WTC11 (cell line): Measurements from ENCODE around the gene ACMSD. TPM values are rescaled to one million over a fixed set of nuclear protein-coding genes. Genes with fewer than 3 reads are reported as not detected.

Source experiments
- ATAC-seq: fragments of 200-7000 bp; cut with Tn5 transposase; 2 replicates; pipeline ENCODE4 v1.10.0; 2021; ENCODE audit warnings: mild to moderate bottlenecking, moderate library complexity
- CTCF ChIA-PET: fragments of 300-600 bp; sonication (Branson Sonifier 250); formaldehyde crosslinking; loops from one replicate; lab custom pipeline; 2021; ENCODE audit warnings: antibody characterized with exemption; lab: Charles Lee
- POLR2A ChIA-PET: fragments of 350-600 bp; sonication (Branson Sonifier 250); formaldehyde crosslinking; loops from one replicate; lab custom pipeline; 2021; ENCODE audit warnings: antibody characterized with exemption; lab: Charles Lee
- DNase-seq: peaks from one replicate; pipeline ENCODE4 v3.0.0; 2021; ENCODE audit warnings: low spot score
- H3K27ac Mint-ChIP-seq: 2 replicates; pipeline ENCODE4 v1.8.0; 2021; ENCODE audit warnings: mixed read lengths
- H3K27me3 Mint-ChIP-seq: 2 replicates; pipeline ENCODE4 v1.8.0; 2021; ENCODE audit warnings: low read depth, mild to moderate bottlenecking, moderate library complexity, mixed read lengths
- H3K36me3 Mint-ChIP-seq: 2 replicates; pipeline ENCODE4 v1.8.0; 2021; ENCODE audit warnings: mixed read lengths
- H3K4me1 Mint-ChIP-seq: 2 replicates; pipeline ENCODE4 v1.8.0; 2022; ENCODE audit warnings: mixed read lengths
- H3K4me3 Mint-ChIP-seq: 2 replicates; pipeline ENCODE4 v1.8.0; 2021; ENCODE audit warnings: mild to moderate bottlenecking, moderate library complexity, mixed read lengths
- H3K9me3 Mint-ChIP-seq: 2 replicates; pipeline ENCODE4 v1.8.0; 2021; ENCODE audit warnings: mixed read lengths
- FOXP1 ChIP-seq: sonication (generic); formaldehyde crosslinking; IDR thresholded peaks from 2 replicates; pipeline ENCODE4 v1.8.0; 2022; ENCODE audit warnings: missing genetic modification reagents, mild to moderate bottlenecking, moderate library complexity, borderline replicate concordance
- KAT7 ChIP-seq: sonication (generic); formaldehyde crosslinking; IDR thresholded peaks from 2 replicates; pipeline ENCODE4 v1.8.1; 2023; ENCODE audit warnings: missing genetic modification reagents, mild to moderate bottlenecking, borderline replicate concordance
- NFE2L1 ChIP-seq: sonication (generic); formaldehyde crosslinking; IDR thresholded peaks from 2 replicates; pipeline ENCODE4 v1.8.1; 2023; ENCODE audit warnings: missing genetic modification reagents
- NFYB ChIP-seq: sonication (generic); formaldehyde crosslinking; conservative IDR thresholded peaks from 2 replicates; pipeline ENCODE4 v1.8.0; 2022; ENCODE audit warnings: low read depth, missing genetic modification reagents
- NR3C1 ChIP-seq: sonication (generic); formaldehyde crosslinking; conservative IDR thresholded peaks from 2 replicates; pipeline ENCODE4 v1.8.1; 2023; ENCODE audit warnings: low read depth, mild to moderate bottlenecking, missing genetic modification reagents
- SMAD3 ChIP-seq: sonication (generic); formaldehyde crosslinking; IDR thresholded peaks from 2 replicates; pipeline ENCODE4 v1.8.0; 2022; ENCODE audit warnings: missing genetic modification reagents, mild to moderate bottlenecking, borderline replicate concordance
- SOX15 ChIP-seq: fragments of 250-450 bp; sonication (Bioruptor Pico); IDR thresholded peaks from 2 replicates; pipeline ENCODE4 v1.9.0; 2021; ENCODE audit warnings: mild to moderate bottlenecking
- ZNF396 ChIP-seq: fragments of 250-450 bp; sonication (Bioruptor Pico); IDR thresholded peaks from 2 replicates; pipeline ENCODE4 v1.8.0; 2021; ENCODE audit warnings: mild to moderate bottlenecking, moderate library complexity, borderline replicate concordance
- ZNF423 ChIP-seq: fragments of 250-450 bp; sonication (Bioruptor Pico); IDR thresholded peaks from 2 replicates; pipeline ENCODE4 v2.1.2; 2022; ENCODE audit warnings: mild to moderate bottlenecking, moderate library complexity
- ZNF671 ChIP-seq: fragments of 250-450 bp; sonication (Bioruptor Pico); IDR thresholded peaks from 2 replicates; pipeline ENCODE4 v1.8.0; 2021; ENCODE audit warnings: mild to moderate bottlenecking
- total RNA-seq: library from RNA; stranded (reverse); gene quantifications from 3 replicates; pipeline ENCODE4 v1.2.3, GENCODE V29; 2021
- TF ChIP-seq, protein P1 (sequence below): sonication (generic); formaldehyde crosslinking; IDR thresholded peaks from 2 replicates; pipeline ENCODE4 v1.8.0; 2023; ENCODE audit warnings: missing genetic modification reagents, mild to moderate bottlenecking, borderline replicate concordance
- TF ChIP-seq, protein P2 (sequence below): fragments of 250-450 bp; sonication (Bioruptor Pico); IDR thresholded peaks from 2 replicates; pipeline ENCODE4 v1.9.0; 2021; ENCODE audit warnings: mild to moderate bottlenecking
- TF ChIP-seq, protein P3 (sequence below): sonication (generic); formaldehyde crosslinking; IDR thresholded peaks from 2 replicates; pipeline ENCODE4 v1.8.0; 2022; ENCODE audit warnings: mild to moderate bottlenecking, missing genetic modification reagents
- TF ChIP-seq, protein P4 (sequence below): sonication (generic); formaldehyde crosslinking; IDR thresholded peaks from 2 replicates; pipeline ENCODE4 v1.8.1; 2022; ENCODE audit warnings: low read depth, missing genetic modification reagents, borderline replicate concordance
- TF ChIP-seq, protein P5 (sequence below): sonication (generic); formaldehyde crosslinking; conservative IDR thresholded peaks from 2 replicates; pipeline ENCODE4 v1.8.1; 2023; ENCODE audit warnings: mild to moderate bottlenecking, low read depth, missing genetic modification reagents, moderate library complexity
- TF ChIP-seq, protein P6 (sequence below): sonication (generic); formaldehyde crosslinking; IDR thresholded peaks from 2 replicates; pipeline ENCODE4 v1.8.0; 2022; ENCODE audit warnings: missing genetic modification reagents
- TF ChIP-seq, protein P7 (sequence below): fragments of 250-450 bp; sonication (Bioruptor Pico); IDR thresholded peaks from 2 replicates; pipeline ENCODE4 v1.8.0; 2021; ENCODE audit warnings: mild to moderate bottlenecking

The ACMSD gene
- total RNA-seq, 1 experiment from 2014 or later = not detected

DNA sequence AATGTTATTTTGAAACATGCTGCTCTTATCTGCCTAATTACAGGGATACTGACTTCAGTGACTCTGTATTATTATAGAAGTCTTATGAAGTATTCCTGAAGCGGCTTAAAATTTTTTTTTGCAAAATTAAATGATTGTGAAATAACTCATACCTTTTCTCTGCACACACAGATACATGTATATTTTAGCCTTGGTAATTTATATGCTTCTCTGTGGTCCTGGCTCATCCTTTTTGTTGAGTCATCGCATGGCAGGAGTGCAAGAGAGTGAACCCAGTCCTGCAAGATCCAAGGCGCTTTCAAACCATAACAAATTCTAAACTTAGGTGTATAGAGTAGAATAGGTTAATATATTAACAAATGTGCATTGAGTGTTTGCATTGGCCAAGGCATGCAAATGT, 88.8 kb downstream of the ACMSD start:
- ATAC-seq = no peak
- H3K4me3 Mint-ChIP-seq = no peak overlapping the region
- POLR2A ChIA-PET = no interaction called here
- peaks cover 3% of the 10 kb centered on the region for H3K36me3 Mint-ChIP-seq
- H3K27me3 Mint-ChIP-seq = no peaks in the 10 kb centered on the region
- H3K9me3 Mint-ChIP-seq = no peaks in the 10 kb centered on the region
- CTCF ChIA-PET = no interaction called here
- TF ChIP-seq FOXP1 (CRISPR knock-in tag) = no peak
- TF ChIP-seq, protein P1, sequence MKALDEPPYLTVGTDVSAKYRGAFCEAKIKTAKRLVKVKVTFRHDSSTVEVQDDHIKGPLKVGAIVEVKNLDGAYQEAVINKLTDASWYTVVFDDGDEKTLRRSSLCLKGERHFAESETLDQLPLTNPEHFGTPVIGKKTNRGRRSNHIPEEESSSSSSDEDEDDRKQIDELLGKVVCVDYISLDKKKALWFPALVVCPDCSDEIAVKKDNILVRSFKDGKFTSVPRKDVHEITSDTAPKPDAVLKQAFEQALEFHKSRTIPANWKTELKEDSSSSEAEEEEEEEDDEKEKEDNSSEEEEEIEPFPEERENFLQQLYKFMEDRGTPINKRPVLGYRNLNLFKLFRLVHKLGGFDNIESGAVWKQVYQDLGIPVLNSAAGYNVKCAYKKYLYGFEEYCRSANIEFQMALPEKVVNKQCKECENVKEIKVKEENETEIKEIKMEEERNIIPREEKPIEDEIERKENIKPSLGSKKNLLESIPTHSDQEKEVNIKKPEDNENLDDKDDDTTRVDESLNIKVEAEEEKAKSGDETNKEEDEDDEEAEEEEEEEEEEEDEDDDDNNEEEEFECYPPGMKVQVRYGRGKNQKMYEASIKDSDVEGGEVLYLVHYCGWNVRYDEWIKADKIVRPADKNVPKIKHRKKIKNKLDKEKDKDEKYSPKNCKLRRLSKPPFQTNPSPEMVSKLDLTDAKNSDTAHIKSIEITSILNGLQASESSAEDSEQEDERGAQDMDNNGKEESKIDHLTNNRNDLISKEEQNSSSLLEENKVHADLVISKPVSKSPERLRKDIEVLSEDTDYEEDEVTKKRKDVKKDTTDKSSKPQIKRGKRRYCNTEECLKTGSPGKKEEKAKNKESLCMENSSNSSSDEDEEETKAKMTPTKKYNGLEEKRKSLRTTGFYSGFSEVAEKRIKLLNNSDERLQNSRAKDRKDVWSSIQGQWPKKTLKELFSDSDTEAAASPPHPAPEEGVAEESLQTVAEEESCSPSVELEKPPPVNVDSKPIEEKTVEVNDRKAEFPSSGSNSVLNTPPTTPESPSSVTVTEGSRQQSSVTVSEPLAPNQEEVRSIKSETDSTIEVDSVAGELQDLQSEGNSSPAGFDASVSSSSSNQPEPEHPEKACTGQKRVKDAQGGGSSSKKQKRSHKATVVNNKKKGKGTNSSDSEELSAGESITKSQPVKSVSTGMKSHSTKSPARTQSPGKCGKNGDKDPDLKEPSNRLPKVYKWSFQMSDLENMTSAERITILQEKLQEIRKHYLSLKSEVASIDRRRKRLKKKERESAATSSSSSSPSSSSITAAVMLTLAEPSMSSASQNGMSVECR (CRISPR knock-in tag) = no peak
- TF ChIP-seq, protein P2, sequence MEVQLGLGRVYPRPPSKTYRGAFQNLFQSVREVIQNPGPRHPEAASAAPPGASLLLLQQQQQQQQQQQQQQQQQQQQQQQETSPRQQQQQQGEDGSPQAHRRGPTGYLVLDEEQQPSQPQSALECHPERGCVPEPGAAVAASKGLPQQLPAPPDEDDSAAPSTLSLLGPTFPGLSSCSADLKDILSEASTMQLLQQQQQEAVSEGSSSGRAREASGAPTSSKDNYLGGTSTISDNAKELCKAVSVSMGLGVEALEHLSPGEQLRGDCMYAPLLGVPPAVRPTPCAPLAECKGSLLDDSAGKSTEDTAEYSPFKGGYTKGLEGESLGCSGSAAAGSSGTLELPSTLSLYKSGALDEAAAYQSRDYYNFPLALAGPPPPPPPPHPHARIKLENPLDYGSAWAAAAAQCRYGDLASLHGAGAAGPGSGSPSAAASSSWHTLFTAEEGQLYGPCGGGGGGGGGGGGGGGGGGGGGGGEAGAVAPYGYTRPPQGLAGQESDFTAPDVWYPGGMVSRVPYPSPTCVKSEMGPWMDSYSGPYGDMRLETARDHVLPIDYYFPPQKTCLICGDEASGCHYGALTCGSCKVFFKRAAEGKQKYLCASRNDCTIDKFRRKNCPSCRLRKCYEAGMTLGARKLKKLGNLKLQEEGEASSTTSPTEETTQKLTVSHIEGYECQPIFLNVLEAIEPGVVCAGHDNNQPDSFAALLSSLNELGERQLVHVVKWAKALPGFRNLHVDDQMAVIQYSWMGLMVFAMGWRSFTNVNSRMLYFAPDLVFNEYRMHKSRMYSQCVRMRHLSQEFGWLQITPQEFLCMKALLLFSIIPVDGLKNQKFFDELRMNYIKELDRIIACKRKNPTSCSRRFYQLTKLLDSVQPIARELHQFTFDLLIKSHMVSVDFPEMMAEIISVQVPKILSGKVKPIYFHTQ (CRISPR knock-in tag) = no peak
- TF ChIP-seq, protein P3, sequence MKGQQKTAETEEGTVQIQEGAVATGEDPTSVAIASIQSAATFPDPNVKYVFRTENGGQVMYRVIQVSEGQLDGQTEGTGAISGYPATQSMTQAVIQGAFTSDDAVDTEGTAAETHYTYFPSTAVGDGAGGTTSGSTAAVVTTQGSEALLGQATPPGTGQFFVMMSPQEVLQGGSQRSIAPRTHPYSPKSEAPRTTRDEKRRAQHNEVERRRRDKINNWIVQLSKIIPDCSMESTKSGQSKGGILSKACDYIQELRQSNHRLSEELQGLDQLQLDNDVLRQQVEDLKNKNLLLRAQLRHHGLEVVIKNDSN (CRISPR knock-in tag) = no peak
- no peak for TF ChIP-seq SMAD3 (CRISPR knock-in tag)
- no peak for TF ChIP-seq NR3C1 (CRISPR knock-in tag)
- TF ChIP-seq ZNF671 (CRISPR knock-in tag) = no peak
- no peak for TF ChIP-seq ZNF423
- peaks cover 38% of the 10 kb centered on the region for H3K4me1 Mint-ChIP-seq
- DNase-seq = no peak
- no peak overlapping the region for H3K27ac Mint-ChIP-seq

DNA sequence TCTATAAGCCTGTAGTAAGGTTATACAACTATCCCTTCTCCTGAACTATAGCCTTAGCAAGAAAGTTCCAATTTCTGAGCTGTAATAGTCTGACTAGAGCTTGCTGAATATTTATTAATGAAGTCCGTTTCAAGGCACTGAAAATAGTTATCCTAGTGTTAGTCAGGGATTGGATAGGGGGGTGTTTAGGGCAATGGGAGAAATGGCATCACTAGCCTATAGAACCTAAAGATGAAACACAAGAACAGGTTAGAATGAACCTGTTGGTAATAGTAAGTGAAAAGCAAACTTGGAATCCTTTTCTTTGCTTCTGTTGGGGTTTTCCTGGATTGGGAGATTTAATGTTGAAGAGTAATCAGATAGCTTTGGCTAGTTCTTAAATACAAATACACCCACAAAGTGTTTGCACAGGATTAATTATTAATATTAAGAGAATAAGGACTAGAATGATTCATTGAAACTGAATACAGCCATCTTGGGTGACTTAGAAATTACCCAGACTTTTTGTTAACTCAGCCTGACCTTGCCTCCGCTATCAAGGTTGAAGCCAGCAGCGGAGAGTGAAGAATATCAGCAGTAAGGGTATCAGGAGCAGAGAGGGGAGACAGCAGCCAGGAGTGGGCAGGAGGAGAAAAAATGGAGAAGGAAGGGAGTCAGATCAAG, 94.6 kb downstream of the ACMSD start:
- no peak for ATAC-seq
- ChIA-PET CTCF (no interaction called here), POLR2A (no interaction called here)
- H3K4me1 Mint-ChIP-seq = peaks cover 26% of the 10 kb centered on the region
- no peaks in the 10 kb centered on the region for H3K27me3 Mint-ChIP-seq
- peaks cover 9% of the 10 kb centered on the region for H3K36me3 Mint-ChIP-seq
- H3K9me3 Mint-ChIP-seq = no peaks in the 10 kb centered on the region
- no peak overlapping the region for H3K4me3 Mint-ChIP-seq
- DNase-seq = no peak
- H3K27ac Mint-ChIP-seq = peak overlapping the region; percentile 71
- TF ChIP-seq KAT7 (no peak), SOX15 (no peak), NFYB (CRISPR knock-in tag) (no peak), ZNF396 (CRISPR knock-in tag) (no peak), NFE2L1 (no peak)
- TF ChIP-seq, protein P4, sequence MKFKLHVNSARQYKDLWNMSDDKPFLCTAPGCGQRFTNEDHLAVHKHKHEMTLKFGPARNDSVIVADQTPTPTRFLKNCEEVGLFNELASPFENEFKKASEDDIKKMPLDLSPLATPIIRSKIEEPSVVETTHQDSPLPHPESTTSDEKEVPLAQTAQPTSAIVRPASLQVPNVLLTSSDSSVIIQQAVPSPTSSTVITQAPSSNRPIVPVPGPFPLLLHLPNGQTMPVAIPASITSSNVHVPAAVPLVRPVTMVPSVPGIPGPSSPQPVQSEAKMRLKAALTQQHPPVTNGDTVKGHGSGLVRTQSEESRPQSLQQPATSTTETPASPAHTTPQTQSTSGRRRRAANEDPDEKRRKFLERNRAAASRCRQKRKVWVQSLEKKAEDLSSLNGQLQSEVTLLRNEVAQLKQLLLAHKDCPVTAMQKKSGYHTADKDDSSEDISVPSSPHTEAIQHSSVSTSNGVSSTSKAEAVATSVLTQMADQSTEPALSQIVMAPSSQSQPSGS (CRISPR knock-in tag) = no peak
- TF ChIP-seq, protein P5, sequence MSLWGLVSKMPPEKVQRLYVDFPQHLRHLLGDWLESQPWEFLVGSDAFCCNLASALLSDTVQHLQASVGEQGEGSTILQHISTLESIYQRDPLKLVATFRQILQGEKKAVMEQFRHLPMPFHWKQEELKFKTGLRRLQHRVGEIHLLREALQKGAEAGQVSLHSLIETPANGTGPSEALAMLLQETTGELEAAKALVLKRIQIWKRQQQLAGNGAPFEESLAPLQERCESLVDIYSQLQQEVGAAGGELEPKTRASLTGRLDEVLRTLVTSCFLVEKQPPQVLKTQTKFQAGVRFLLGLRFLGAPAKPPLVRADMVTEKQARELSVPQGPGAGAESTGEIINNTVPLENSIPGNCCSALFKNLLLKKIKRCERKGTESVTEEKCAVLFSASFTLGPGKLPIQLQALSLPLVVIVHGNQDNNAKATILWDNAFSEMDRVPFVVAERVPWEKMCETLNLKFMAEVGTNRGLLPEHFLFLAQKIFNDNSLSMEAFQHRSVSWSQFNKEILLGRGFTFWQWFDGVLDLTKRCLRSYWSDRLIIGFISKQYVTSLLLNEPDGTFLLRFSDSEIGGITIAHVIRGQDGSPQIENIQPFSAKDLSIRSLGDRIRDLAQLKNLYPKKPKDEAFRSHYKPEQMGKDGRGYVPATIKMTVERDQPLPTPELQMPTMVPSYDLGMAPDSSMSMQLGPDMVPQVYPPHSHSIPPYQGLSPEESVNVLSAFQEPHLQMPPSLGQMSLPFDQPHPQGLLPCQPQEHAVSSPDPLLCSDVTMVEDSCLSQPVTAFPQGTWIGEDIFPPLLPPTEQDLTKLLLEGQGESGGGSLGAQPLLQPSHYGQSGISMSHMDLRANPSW (CRISPR knock-in tag) = no peak
- TF ChIP-seq, protein P6, sequence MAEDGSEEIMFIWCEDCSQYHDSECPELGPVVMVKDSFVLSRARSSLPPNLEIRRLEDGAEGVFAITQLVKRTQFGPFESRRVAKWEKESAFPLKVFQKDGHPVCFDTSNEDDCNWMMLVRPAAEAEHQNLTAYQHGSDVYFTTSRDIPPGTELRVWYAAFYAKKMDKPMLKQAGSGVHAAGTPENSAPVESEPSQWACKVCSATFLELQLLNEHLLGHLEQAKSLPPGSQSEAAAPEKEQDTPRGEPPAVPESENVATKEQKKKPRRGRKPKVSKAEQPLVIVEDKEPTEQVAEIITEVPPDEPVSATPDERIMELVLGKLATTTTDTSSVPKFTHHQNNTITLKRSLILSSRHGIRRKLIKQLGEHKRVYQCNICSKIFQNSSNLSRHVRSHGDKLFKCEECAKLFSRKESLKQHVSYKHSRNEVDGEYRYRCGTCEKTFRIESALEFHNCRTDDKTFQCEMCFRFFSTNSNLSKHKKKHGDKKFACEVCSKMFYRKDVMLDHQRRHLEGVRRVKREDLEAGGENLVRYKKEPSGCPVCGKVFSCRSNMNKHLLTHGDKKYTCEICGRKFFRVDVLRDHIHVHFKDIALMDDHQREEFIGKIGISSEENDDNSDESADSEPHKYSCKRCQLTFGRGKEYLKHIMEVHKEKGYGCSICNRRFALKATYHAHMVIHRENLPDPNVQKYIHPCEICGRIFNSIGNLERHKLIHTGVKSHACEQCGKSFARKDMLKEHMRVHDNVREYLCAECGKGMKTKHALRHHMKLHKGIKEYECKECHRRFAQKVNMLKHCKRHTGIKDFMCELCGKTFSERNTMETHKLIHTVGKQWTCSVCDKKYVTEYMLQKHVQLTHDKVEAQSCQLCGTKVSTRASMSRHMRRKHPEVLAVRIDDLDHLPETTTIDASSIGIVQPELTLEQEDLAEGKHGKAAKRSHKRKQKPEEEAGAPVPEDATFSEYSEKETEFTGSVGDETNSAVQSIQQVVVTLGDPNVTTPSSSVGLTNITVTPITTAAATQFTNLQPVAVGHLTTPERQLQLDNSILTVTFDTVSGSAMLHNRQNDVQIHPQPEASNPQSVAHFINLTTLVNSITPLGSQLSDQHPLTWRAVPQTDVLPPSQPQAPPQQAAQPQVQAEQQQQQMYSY = no peak
- TF ChIP-seq, protein P7, sequence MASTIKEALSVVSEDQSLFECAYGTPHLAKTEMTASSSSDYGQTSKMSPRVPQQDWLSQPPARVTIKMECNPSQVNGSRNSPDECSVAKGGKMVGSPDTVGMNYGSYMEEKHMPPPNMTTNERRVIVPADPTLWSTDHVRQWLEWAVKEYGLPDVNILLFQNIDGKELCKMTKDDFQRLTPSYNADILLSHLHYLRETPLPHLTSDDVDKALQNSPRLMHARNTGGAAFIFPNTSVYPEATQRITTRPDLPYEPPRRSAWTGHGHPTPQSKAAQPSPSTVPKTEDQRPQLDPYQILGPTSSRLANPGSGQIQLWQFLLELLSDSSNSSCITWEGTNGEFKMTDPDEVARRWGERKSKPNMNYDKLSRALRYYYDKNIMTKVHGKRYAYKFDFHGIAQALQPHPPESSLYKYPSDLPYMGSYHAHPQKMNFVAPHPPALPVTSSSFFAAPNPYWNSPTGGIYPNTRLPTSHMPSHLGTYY (CRISPR knock-in tag) = no peak
